Bone marrow (tissue), 2 donors: ENCODE results near the gene FXR2.

Source experiments
- DNase-seq, 2 donors: peaks; one replicate each; lab custom pipeline; 2025; lab: John Stamatoyannopoulos, UW

FXR2 gene

DNA sequence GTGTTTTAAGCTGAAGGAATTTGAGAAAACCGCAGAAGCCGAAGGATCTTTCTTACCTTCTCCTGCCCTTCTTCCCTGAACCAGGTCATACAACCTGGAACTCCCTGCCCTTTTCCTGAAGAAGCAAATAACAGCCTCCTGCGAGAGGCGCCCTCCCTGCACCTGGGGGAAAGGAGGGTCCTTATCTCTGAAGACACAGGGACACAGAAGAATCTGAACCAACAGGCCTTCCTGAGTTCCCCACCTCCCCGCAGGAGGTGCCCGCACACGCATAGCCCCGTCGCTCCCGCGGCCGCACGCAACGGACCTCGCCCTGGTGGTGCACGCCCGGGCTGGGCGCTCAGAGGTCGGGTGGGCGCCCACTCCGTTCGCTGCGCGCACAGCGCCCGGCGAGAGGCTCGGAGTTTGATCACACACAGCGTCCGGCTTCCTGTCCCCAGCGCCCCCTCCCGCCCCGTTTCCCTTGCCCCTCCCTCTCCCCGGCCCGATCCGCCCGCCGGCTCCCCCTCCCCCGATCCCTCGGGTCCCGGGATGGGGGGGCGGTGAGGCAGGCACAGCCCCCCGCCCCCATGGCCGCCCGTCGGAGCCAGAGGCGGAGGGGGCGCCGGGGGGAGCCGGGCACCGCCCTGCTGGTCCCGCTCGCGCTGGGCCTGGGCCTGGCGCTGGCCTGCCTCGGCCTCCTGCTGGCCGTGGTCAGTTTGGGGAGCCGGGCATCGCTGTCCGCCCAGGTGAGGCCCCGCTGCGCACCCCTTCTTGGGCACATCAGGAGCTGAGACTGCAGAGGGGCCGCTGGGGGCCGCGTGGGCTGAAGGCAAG lies 65.9 kb downstream of the FXR2 start, which contains the start of gene TNFSF12:
Gene TNFSF12 (plus strand): TSS at position 474 of the 816 bp plus-strand sequence. CDS start 96 bp downstream, at position 570.
- peak in 1 of 2 donors; percentile 24 for DNase-seq

DNA sequence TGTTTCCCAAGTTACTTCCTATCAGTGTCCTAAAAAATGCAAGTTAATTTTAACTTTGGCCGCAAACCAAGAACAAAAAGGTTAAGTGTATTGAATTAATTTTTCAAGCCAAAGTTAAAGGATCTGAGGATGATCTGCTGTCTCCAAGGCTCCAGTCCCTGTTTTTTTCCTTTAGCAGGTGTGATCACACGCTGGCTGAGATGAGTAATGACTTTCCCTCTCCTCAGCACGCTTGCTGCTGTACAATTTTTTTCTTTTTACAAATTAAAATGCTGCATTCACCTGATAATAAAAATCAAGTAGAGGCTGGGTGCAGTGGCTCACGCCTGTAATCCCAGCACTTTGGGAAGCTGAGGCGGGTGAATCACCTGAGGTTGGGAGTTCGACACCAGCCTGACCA lies 69.8 kb downstream of the FXR2 start:
- no peak for DNase-seq
